ENCODE data around the gene METTL26.

DNA sequence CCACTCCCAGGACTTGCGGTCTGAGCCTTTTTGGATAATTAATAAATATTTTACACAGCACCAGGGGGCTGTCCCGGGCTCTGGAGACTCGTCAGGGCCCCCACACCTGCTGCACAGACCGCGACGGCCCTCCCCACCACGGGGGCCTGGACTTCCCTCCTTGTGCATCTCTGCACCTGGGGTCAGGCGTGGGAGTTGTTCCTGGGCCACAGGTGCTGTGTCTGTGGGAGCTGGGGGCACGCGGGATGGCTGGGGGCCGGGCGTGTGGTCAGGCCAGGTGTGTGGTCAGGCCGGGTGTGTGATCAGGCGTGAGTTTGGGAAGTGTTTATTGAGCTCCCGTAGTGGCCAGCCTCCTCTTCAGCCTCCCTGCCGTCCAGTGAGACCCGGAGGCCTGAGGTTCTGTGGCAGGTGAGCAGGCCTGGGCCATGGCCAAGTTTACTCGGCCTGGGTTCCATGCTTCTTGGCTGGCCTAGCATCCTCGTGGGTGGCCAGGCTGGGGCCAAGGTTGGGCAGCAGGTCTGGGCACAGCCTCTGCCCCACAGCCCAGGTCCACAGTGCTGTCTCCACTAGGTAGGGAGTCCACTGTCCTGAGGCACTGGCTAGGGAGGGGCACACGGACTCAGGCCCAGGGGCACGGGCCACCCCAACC is 42.2 kb upstream of the METTL26 start:
- TF ChIP-seq, protein P1, sequence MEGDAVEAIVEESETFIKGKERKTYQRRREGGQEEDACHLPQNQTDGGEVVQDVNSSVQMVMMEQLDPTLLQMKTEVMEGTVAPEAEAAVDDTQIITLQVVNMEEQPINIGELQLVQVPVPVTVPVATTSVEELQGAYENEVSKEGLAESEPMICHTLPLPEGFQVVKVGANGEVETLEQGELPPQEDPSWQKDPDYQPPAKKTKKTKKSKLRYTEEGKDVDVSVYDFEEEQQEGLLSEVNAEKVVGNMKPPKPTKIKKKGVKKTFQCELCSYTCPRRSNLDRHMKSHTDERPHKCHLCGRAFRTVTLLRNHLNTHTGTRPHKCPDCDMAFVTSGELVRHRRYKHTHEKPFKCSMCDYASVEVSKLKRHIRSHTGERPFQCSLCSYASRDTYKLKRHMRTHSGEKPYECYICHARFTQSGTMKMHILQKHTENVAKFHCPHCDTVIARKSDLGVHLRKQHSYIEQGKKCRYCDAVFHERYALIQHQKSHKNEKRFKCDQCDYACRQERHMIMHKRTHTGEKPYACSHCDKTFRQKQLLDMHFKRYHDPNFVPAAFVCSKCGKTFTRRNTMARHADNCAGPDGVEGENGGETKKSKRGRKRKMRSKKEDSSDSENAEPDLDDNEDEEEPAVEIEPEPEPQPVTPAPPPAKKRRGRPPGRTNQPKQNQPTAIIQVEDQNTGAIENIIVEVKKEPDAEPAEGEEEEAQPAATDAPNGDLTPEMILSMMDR (IDR thresholded peaks at IDR 0.05; ENCODE audit: insufficient read depth, low read length) = no peak
- no peak for TF ChIP-seq POLR2AphosphoS5 (IDR thresholded peaks at IDR 0.05; ENCODE audit: low read depth)
- TF ChIP-seq GABPA (IDR thresholded peaks at IDR 0.05; ENCODE audit: low read depth) = no peak
